Kidney epithelial cell (primary cell): Measurements from ENCODE around the gene ARFGEF3. TPM values are rescaled to one million over a fixed set of nuclear protein-coding genes. Genes with fewer than 3 reads are reported as not detected.

Experiments used
- DNase-seq: peaks from one replicate; pipeline ENCODE4 v3.0.0-alpha.2; 2010; ENCODE audit warnings: low read depth
- H3K27me3 ChIP-seq: 2 replicates; pipeline ENCODE4 v1.6.0; 2011; ENCODE audit warnings: low read length; ENCODE audit not compliant: control insufficient read depth, insufficient read depth
- H3K36me3 ChIP-seq: 2 replicates; pipeline ENCODE4 v1.5.1; 2011; ENCODE audit warnings: low read length; ENCODE audit not compliant: control insufficient read depth, insufficient read depth
- H3K4me3 ChIP-seq: 2 replicates; pipeline ENCODE4 v1.5.1; 2011; ENCODE audit warnings: low read depth, mild to moderate bottlenecking, control low read depth, low read length
- total RNA-seq: library from RNA; depleted of rRNA; stranded (reverse); fragments of >200 nt; gene quantifications from 2 replicates; pipeline ENCODE4 v1.2.3, GENCODE V29; 2015
- TF ChIP-seq, protein P1 (sequence below): IDR thresholded peaks from 2 replicates; pipeline ENCODE4 v1.5.1; 2011; ENCODE audit warnings: mild to moderate bottlenecking, moderate library complexity, low read length, control low read depth, inconsistent platforms; ENCODE audit not compliant: insufficient read depth, poor library complexity, severe bottlenecking

ARFGEF3 gene
- total RNA-seq, 1 donor from 2014 or later = 11.1 TPM

DNA sequence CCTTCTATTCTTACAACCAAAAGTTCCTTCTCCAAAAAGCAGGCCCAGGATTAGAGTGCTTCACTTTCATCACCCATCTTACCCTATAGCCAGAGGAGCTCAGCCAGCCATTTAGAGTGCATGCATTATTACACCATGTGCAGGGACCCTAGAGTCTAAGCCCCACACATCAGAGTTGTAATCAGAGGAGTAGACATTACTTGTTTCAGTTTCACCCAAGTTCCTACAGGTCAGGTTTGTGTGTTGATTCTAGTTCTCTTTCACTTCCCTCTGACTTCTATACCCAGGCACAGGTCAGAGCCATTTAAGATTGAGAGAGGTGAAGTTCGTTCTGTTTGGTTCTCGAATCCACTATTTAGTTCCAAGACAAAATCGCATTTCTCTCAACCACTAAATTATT is 16.3 kb upstream of the ARFGEF3 start:
- Histone ChIP-seq H3K4me3 (no peak overlapping the region), H3K36me3 (no peaks in the 10 kb centered on the region), H3K27me3 (no peaks in the 10 kb centered on the region)
- DNase-seq = no peak
- TF ChIP-seq, protein P1, sequence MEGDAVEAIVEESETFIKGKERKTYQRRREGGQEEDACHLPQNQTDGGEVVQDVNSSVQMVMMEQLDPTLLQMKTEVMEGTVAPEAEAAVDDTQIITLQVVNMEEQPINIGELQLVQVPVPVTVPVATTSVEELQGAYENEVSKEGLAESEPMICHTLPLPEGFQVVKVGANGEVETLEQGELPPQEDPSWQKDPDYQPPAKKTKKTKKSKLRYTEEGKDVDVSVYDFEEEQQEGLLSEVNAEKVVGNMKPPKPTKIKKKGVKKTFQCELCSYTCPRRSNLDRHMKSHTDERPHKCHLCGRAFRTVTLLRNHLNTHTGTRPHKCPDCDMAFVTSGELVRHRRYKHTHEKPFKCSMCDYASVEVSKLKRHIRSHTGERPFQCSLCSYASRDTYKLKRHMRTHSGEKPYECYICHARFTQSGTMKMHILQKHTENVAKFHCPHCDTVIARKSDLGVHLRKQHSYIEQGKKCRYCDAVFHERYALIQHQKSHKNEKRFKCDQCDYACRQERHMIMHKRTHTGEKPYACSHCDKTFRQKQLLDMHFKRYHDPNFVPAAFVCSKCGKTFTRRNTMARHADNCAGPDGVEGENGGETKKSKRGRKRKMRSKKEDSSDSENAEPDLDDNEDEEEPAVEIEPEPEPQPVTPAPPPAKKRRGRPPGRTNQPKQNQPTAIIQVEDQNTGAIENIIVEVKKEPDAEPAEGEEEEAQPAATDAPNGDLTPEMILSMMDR = no peak

- TF ChIP-seq, protein P1 = no peak
- no peaks in the 10 kb centered on the region for H3K27me3 ChIP-seq
- no peaks in the 10 kb centered on the region for H3K36me3 ChIP-seq
- no peak overlapping the region for H3K4me3 ChIP-seq
- no peak for DNase-seq
These were observed 15.2 kb upstream of the ARFGEF3 start for GRCh38 chr6:138146544-138146943.

- Histone ChIP-seq H3K36me3 (no peaks in the 10 kb centered on the region), H3K4me3 (no peak overlapping the region), H3K27me3 (no peaks in the 10 kb centered on the region)
- DNase-seq = no peak
- TF ChIP-seq, protein P1 = no peak
These were observed 6.3 kb upstream of the ARFGEF3 start for GRCh38 chr6:138155443-138155842.

DNA sequence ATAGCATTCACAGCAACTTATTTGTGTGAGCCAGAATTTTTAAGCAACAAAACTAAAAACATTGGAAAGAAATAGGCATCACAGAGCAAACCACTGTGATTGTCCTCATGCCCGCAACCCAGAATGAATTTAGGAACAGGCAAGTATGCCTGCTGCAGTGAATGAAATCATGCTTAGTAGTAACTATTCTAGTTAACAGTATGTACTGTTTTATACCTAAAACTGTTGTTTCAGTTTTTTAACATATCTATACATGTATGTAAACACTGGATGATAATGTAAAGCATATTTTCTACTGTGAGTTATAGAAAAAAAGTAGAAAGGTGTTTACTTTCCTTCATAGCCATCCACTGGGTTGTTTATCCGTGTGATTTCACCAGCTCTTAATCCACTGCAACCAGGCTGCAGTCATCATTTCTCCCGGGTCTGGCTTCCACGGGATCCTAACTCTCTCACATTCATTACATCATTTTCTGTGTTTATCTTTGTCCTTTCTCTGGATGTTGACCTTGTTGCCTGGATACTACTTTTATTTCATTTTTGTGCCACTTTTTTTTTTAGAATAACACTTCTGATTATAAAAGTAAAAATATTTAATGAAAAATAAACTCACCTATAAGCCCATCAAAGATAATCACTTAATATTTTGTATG is 3.6 kb upstream of the ARFGEF3 start:
- TF ChIP-seq, protein P1 = no peak
- no peak for DNase-seq
- Histone ChIP-seq H3K36me3 (no peaks in the 10 kb centered on the region), H3K4me3 (no peak overlapping the region), H3K27me3 (no peaks in the 10 kb centered on the region)

DNA sequence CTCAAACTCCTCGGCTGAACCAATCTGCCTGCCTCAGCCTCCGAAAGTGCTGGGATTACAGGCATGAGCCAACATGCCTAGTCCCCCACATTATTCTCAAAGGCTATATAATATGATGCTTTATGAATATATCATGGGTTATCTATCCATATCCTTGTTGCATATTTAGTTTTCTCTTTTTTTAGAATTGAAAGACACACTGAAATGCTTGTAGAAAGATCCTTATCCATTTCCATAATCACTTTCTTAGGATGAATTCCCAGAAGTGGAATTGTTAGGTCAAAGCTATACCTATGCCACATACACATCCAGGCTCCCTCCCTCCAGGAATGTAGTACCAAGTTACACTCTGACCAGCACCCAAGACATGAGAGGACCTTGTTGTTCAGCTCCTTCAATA is 2.5 kb upstream of the ARFGEF3 start:
- no peaks in the 10 kb centered on the region for H3K27me3 ChIP-seq
- TF ChIP-seq, protein P1 = no peak
- H3K36me3 ChIP-seq = no peaks in the 10 kb centered on the region
- H3K4me3 ChIP-seq = no peak overlapping the region
- DNase-seq = no peak

- no peak overlapping the region for H3K4me3 ChIP-seq
These were observed 1.2 kb upstream of the ARFGEF3 start for GRCh38 chr6:138160329-138161087.

More at GRCh38 chr6:138160329-138161087, 1.2 kb upstream of the ARFGEF3 start:
- DNase-seq = no peak
- Histone ChIP-seq H3K36me3 (no peaks in the 10 kb centered on the region), H3K27me3 (no peaks in the 10 kb centered on the region)
- TF ChIP-seq, protein P1 = no peak
